ENCODE data around the gene FBXW2. TPM values are rescaled to one million over a fixed set of nuclear protein-coding genes. Genes with fewer than 3 reads are reported as not detected.
A peak's percentile ranks its signal among the peaks of the same experiment; 100 is the strongest.

The FBXW2 gene
- total RNA-seq, 1 donor from 2014 or later: 67.7 TPM

GRCh38 chr9:120759755-120760400 lies 33.3 kb downstream of the FBXW2 start:
- H3K4me1 Mint-ChIP-seq (ENCODE audit: unreplicated experiment): no peaks in the 10 kb centered on the region
- H3K36me3 Mint-ChIP-seq: no peaks in the 10 kb centered on the region
- H3K9me3 Mint-ChIP-seq: no peaks in the 10 kb centered on the region
- no peak for DNase-seq (ENCODE audit: extremely low spot score, unreplicated experiment)
- H3K27me3 Mint-ChIP-seq: no peaks in the 10 kb centered on the region
- H3K27ac Mint-ChIP-seq: no peak overlapping the region
- H3K4me3 Mint-ChIP-seq: no peak overlapping the region
- TF ChIP-seq CTCF (conservative IDR thresholded peaks at IDR 0.05): no peak

- H3K4me3 Mint-ChIP-seq: no peak overlapping the region
- no peaks in the 10 kb centered on the region for H3K4me1 Mint-ChIP-seq (ENCODE audit: unreplicated experiment)
- no peaks in the 10 kb centered on the region for H3K27me3 Mint-ChIP-seq
- no peaks in the 10 kb centered on the region for H3K9me3 Mint-ChIP-seq
- H3K36me3 Mint-ChIP-seq: no peaks in the 10 kb centered on the region
- no peak overlapping the region for H3K27ac Mint-ChIP-seq
- DNase-seq (ENCODE audit: extremely low spot score, unreplicated experiment): no peak
- TF ChIP-seq CTCF (conservative IDR thresholded peaks at IDR 0.05): no peak
Measured at GRCh38 chr9:120758544-120758943, 34.7 kb downstream of the FBXW2 start.

- no peaks in the 10 kb centered on the region for H3K9me3 Mint-ChIP-seq
- no peaks in the 10 kb centered on the region for H3K27me3 Mint-ChIP-seq
- no peaks in the 10 kb centered on the region for H3K4me1 Mint-ChIP-seq (ENCODE audit: unreplicated experiment)
- no peak overlapping the region for H3K4me3 Mint-ChIP-seq
- H3K27ac Mint-ChIP-seq: no peak overlapping the region
- DNase-seq (ENCODE audit: extremely low spot score, unreplicated experiment): no peak
- H3K36me3 Mint-ChIP-seq: no peaks in the 10 kb centered on the region
- TF ChIP-seq CTCF (conservative IDR thresholded peaks at IDR 0.05): no peak
Measured at GRCh38 chr9:120757026-120757913, 35.9 kb downstream of the FBXW2 start.

GRCh38 chr9:120756531-120756930 lies 36.7 kb downstream of the FBXW2 start:
- H3K27ac Mint-ChIP-seq: no peak overlapping the region

GRCh38 chr9:120755810-120756434 lies 37.3 kb downstream of the FBXW2 start:
- Mint-ChIP-seq H3K9me3 (no peaks in the 10 kb centered on the region), H3K27ac (no peak overlapping the region), H3K4me3 (no peak overlapping the region), H3K27me3 (no peaks in the 10 kb centered on the region), H3K4me1 (ENCODE audit: unreplicated experiment) (peaks cover 2% of the 10 kb centered on the region), H3K36me3 (no peaks in the 10 kb centered on the region)
- DNase-seq (ENCODE audit: extremely low spot score, unreplicated experiment): no peak
- TF ChIP-seq CTCF (conservative IDR thresholded peaks at IDR 0.05): peak; percentile 96

More at GRCh38 chr9:120756531-120756930, 36.7 kb downstream of the FBXW2 start:
- TF ChIP-seq CTCF (conservative IDR thresholded peaks at IDR 0.05): no peak
- Mint-ChIP-seq H3K27me3 (no peaks in the 10 kb centered on the region), H3K9me3 (no peaks in the 10 kb centered on the region), H3K36me3 (no peaks in the 10 kb centered on the region), H3K4me1 (ENCODE audit: unreplicated experiment) (no peaks in the 10 kb centered on the region), H3K4me3 (no peak overlapping the region)
- DNase-seq (ENCODE audit: extremely low spot score, unreplicated experiment): no peak
